ENCODE data around the gene BICRAL. TPM values are rescaled to one million over a fixed set of nuclear protein-coding genes. Genes with fewer than 3 reads are reported as not detected.
"Not testable (repeated sequence)": the region's sequence is repeated elsewhere in the genome, so short reads cannot be mapped to it uniquely, and the experiment has no call there.

BICRAL gene, protein sequence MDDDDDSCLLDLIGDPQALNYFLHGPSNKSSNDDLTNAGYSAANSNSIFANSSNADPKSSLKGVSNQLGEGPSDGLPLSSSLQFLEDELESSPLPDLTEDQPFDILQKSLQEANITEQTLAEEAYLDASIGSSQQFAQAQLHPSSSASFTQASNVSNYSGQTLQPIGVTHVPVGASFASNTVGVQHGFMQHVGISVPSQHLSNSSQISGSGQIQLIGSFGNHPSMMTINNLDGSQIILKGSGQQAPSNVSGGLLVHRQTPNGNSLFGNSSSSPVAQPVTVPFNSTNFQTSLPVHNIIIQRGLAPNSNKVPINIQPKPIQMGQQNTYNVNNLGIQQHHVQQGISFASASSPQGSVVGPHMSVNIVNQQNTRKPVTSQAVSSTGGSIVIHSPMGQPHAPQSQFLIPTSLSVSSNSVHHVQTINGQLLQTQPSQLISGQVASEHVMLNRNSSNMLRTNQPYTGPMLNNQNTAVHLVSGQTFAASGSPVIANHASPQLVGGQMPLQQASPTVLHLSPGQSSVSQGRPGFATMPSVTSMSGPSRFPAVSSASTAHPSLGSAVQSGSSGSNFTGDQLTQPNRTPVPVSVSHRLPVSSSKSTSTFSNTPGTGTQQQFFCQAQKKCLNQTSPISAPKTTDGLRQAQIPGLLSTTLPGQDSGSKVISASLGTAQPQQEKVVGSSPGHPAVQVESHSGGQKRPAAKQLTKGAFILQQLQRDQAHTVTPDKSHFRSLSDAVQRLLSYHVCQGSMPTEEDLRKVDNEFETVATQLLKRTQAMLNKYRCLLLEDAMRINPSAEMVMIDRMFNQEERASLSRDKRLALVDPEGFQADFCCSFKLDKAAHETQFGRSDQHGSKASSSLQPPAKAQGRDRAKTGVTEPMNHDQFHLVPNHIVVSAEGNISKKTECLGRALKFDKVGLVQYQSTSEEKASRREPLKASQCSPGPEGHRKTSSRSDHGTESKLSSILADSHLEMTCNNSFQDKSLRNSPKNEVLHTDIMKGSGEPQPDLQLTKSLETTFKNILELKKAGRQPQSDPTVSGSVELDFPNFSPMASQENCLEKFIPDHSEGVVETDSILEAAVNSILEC
- polyA plus RNA-seq = 1 to 10 TPM; 2.4 to 3.0 TPM

DNA sequence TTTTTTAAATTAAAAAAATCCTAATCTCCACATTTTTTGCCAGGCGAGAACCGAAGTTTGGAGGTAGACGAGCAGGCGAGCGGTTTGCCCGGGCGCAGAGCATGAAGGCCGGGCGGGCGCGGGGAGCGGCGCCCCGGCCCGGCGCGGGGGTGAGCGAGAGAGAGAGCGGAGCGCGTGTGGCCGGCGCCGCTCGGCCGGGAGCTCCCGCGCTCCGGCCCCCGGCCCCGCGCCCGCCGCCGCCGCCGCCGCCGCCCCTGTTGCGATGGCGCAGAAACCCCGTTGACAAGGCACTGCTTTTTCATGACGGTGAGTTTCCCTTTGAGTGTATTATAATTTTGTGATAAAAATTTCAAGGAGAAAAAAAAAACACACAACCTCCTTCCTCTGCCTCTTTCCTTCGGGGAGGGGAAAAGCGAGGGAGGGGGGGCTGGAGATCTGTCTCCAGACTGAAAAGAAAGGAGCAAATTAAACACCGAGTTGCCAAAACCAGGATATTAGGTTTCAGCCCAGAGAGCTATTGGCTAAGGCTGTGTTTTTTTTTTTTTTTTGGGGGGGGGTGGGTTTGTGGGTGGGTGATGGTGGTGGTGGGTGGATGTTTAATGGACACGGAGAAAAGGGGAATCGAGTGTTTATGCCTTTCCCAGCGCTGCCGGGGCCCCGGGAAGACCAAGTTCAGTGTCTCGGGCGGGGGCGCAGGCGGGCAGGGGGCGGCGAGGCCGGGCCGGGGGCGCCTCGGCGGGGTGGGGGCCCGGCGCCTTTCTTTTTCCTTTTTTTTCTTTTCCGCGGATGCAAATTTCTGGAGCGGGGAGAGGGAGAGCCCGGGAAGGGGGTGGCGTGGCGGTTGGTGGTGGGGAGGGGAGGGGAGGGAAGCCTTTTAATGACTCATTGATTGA, at the start of gene BICRAL:
Gene BICRAL (plus strand): TSS at position 257 of the 893 bp plus-strand sequence. CDS start 39,971 bp downstream, outside the sequence.
- H3K27ac ChIP-seq (ENCODE audit: low read depth in 2 of 2, low read length in 1 of 2) = peak within 1 kb of the TSS; percentile 99 to 100
- peaks cover 0 to 3% of the 10 kb centered on the region in 2 donors for H3K4me1 ChIP-seq (ENCODE audit: control insufficient read depth in 2 of 2, insufficient read depth in 2 of 2, low read length in 1 of 2)
- peak within 1 kb of the TSS; percentile 78 to 99 for H3K4me3 ChIP-seq (ENCODE audit: low read depth in 1 of 2, low read length in 2 of 2)
- H3K9me3 ChIP-seq (ENCODE audit: control insufficient read depth in 2 of 2, insufficient read depth in 1 of 2, low read depth in 1 of 2, low read length in 1 of 2) = no peaks in the 10 kb centered on the region
- 0 to 1% methylated on average over 43 to 68 of the region's 70 CpGs for WGBS, 2 donors
- no peaks in the 10 kb centered on the region for H3K27me3 ChIP-seq (ENCODE audit: control insufficient read depth in 1 of 2, insufficient read depth in 2 of 2, low read length in 2 of 2)
- no peaks in the 10 kb centered on the region for H3K36me3 ChIP-seq (ENCODE audit: control insufficient read depth in 2 of 2, insufficient read depth in 2 of 2, low read length in 1 of 2)

DNA sequence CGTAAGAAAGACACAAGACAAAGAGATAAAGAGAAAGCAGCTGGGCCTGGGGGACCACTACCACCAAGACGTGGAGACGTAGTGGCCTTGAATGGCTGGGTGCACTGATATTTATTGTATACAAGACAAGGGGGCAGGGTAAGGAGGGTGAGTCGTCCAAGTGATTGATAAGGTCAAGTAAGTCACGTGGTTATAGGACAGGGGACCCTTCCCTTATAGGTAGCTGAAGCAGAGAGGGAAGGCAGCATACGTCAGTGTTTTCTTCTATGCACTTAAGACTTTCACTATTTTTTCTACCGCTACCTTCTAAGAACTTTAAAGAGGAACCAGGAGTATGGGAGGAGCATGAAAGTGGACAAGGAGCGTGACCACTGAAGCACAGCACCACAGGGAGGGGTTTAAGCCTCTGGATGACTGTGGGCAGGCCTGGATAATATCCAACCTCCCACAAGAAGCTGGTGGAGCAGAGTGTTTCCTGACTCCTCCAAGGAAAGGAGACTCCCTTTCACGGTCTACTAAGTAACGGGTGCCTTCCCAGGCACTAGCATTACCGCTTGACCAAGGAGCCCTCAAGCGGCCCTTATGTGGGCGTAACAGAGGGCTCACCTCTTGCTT, 47.9 kb upstream of the BICRAL start:
- not testable (repeated sequence) for H3K27ac ChIP-seq (ENCODE audit: low read depth in 2 of 2, low read length in 1 of 2); H3K36me3 ChIP-seq (ENCODE audit: control insufficient read depth in 2 of 2, insufficient read depth in 2 of 2, low read length in 1 of 2); H3K9me3 ChIP-seq (ENCODE audit: control insufficient read depth in 2 of 2, insufficient read depth in 1 of 2, low read depth in 1 of 2, low read length in 1 of 2); H3K27me3 ChIP-seq (ENCODE audit: control insufficient read depth in 1 of 2, insufficient read depth in 2 of 2, low read length in 2 of 2); H3K4me3 ChIP-seq (ENCODE audit: low read depth in 1 of 2, low read length in 2 of 2); H3K4me1 ChIP-seq (ENCODE audit: control insufficient read depth in 2 of 2, insufficient read depth in 2 of 2, low read length in 1 of 2)
- WGBS, 2 donors = 80 to 82% methylated on average over 13 of the region's 13 CpGs

DNA sequence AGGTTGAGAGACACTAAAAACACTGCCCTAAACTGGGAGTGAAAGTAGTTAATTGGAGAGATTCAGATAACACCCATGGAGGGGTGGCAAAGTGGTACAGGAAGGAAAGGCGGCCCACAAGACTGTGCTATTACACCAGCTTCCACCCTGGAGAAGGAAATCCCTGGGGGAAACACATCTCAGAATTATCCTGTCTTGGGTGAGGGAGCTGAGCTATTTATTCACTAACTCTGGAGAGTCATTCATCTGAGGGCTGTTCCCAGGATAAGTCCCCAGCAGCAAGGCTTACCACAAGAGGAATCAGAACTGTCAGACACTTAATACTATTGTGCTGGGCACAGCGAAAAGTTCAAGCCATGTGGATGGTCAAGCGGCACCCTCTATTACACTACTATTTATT, 45.9 kb upstream of the BICRAL start:
- Histone ChIP-seq H3K27ac (ENCODE audit: low read depth in 2 of 2, low read length in 1 of 2) (no peak overlapping the region), H3K4me3 (ENCODE audit: low read depth in 1 of 2, low read length in 2 of 2) (no peak overlapping the region), H3K9me3 (ENCODE audit: control insufficient read depth in 2 of 2, insufficient read depth in 1 of 2, low read depth in 1 of 2, low read length in 1 of 2) (no peaks in the 10 kb centered on the region), H3K27me3 (ENCODE audit: control insufficient read depth in 1 of 2, insufficient read depth in 2 of 2, low read length in 2 of 2) (no peaks in the 10 kb centered on the region), H3K4me1 (ENCODE audit: control insufficient read depth in 2 of 2, insufficient read depth in 2 of 2, low read length in 1 of 2) (no peaks in the 10 kb centered on the region), H3K36me3 (ENCODE audit: control insufficient read depth in 2 of 2, insufficient read depth in 2 of 2, low read length in 1 of 2) (no peaks in the 10 kb centered on the region)
- WGBS, 2 donors = 93 to 96% methylated on average over 3 of the region's 3 CpGs

DNA sequence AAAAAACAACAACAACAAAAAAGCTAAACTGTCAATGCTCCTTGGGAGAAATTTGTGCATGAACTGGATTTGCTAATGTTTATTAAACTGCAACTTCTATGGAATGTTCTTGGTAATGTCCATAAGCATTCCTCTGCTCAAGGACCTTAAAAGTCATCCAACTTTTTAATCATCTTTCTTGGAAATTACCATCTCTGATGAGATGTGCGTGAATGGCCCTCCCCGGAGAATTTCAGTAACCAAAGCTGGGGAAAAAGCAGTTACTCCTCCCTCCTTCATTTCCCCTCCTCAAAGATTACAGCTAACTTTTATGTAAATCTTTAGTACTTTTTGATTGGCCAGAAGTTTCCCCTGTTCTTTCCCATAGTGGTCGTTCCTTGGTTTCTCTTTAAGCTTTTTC, 41.1 kb upstream of the BICRAL start:
- 62 to 63% methylated on average over 3 of the region's 3 CpGs for WGBS, 2 donors
- no peaks in the 10 kb centered on the region for H3K27me3 ChIP-seq (ENCODE audit: control insufficient read depth in 1 of 2, insufficient read depth in 2 of 2, low read length in 2 of 2)
- H3K4me3 ChIP-seq (ENCODE audit: low read depth in 1 of 2, low read length in 2 of 2) = no peak overlapping the region
- H3K4me1 ChIP-seq (ENCODE audit: control insufficient read depth in 2 of 2, insufficient read depth in 2 of 2, low read length in 1 of 2) = peaks cover 2 to 3% of the 10 kb centered on the region in 2 donors
- no peaks in the 10 kb centered on the region for H3K9me3 ChIP-seq (ENCODE audit: control insufficient read depth in 2 of 2, insufficient read depth in 1 of 2, low read depth in 1 of 2, low read length in 1 of 2)
- no peak overlapping the region for H3K27ac ChIP-seq (ENCODE audit: low read depth in 2 of 2, low read length in 1 of 2)
- no peaks in the 10 kb centered on the region for H3K36me3 ChIP-seq (ENCODE audit: control insufficient read depth in 2 of 2, insufficient read depth in 2 of 2, low read length in 1 of 2)

DNA sequence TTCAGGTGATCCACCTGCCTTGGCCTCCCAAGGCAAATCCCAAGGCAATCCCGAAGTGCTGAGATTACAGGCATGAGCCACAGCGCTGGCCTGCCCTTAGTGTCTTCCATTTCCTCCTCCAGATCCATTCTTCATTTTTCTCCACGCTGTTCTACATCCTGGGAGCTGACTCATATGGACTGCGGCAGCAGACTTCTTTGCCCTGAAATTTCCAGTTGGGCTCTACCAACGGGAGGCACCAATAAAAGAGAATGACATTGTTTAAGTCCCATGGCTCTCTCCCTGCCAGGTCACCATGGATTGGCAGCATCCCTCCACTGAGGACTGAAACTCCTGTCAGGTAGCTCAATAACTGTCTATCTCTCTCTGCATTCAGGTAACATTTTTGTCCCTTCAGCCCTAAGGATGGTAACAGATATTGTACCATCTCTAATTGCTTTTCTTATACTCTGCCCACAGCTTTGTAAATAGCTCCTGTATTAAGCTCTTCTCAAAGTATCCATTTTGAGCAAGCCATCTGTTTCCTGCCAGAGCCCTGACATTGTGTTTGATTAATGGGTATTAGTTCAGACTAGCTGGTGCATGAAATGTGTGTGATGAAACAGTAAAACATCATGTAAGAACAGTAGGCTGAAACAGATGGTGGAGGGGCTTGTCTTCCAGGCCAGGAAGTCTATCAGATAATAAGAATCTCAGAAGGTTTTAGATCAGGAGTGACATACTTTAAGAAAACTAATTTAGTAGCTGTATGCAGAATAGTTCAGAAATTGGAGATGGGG, 39.5 kb upstream of the BICRAL start:
- no peaks in the 10 kb centered on the region for H3K27me3 ChIP-seq (ENCODE audit: control insufficient read depth in 1 of 2, insufficient read depth in 2 of 2, low read length in 2 of 2)
- no peak overlapping the region for H3K4me3 ChIP-seq (ENCODE audit: low read depth in 1 of 2, low read length in 2 of 2)
- WGBS, 2 donors = 46 to 52% methylated on average over 5 of the region's 5 CpGs
- no peaks in the 10 kb centered on the region for H3K9me3 ChIP-seq (ENCODE audit: control insufficient read depth in 2 of 2, insufficient read depth in 1 of 2, low read depth in 1 of 2, low read length in 1 of 2)
- H3K36me3 ChIP-seq (ENCODE audit: control insufficient read depth in 2 of 2, insufficient read depth in 2 of 2, low read length in 1 of 2) = no peaks in the 10 kb centered on the region
- peaks cover 2 to 3% of the 10 kb centered on the region in 2 donors for H3K4me1 ChIP-seq (ENCODE audit: control insufficient read depth in 2 of 2, insufficient read depth in 2 of 2, low read length in 1 of 2)
- peak overlapping the region; percentile 9 to 13 for H3K27ac ChIP-seq (ENCODE audit: low read depth in 2 of 2, low read length in 1 of 2)

DNA sequence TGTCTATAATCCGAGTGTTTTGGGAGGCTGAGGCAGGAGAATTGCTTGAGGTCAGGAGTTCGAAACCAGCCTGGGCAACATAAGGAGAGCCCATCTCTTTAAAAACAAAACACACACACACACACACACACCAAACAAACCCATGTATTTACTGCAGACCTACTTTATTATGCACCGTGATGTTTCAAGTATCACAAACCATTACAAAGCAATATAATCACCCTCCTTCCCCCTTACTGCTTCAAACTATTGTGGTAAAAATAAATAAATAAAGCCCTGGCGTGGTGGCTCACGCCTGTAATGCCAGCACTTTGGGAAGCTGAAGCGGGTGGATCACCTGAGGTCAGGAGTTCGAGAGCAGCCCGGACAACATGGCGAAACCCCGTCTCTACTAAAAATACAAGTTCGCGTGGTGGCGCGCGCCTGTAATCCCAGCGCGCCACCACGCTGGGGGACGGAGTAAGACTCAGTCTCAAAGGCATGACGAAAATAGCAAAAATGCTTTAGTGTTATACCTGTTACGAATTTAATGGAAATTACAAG, 37.4 kb upstream of the BICRAL start:
- H3K27me3 ChIP-seq (ENCODE audit: control insufficient read depth in 1 of 2, insufficient read depth in 2 of 2, low read length in 2 of 2) = no peaks in the 10 kb centered on the region
- no peaks in the 10 kb centered on the region for H3K9me3 ChIP-seq (ENCODE audit: control insufficient read depth in 2 of 2, insufficient read depth in 1 of 2, low read depth in 1 of 2, low read length in 1 of 2)
- H3K4me1 ChIP-seq (ENCODE audit: control insufficient read depth in 2 of 2, insufficient read depth in 2 of 2, low read length in 1 of 2) = peaks cover 2 to 7% of the 10 kb centered on the region in 2 donors
- no peaks in the 10 kb centered on the region for H3K36me3 ChIP-seq (ENCODE audit: control insufficient read depth in 2 of 2, insufficient read depth in 2 of 2, low read length in 1 of 2)
- no peak overlapping the region for H3K27ac ChIP-seq (ENCODE audit: low read depth in 2 of 2, low read length in 1 of 2)
- H3K4me3 ChIP-seq (ENCODE audit: low read depth in 1 of 2, low read length in 2 of 2) = peak overlapping the region in 1 of 2 donors; percentile 84
- WGBS, 2 donors = 47 to 57% methylated on average over 21 of the region's 21 CpGs

DNA sequence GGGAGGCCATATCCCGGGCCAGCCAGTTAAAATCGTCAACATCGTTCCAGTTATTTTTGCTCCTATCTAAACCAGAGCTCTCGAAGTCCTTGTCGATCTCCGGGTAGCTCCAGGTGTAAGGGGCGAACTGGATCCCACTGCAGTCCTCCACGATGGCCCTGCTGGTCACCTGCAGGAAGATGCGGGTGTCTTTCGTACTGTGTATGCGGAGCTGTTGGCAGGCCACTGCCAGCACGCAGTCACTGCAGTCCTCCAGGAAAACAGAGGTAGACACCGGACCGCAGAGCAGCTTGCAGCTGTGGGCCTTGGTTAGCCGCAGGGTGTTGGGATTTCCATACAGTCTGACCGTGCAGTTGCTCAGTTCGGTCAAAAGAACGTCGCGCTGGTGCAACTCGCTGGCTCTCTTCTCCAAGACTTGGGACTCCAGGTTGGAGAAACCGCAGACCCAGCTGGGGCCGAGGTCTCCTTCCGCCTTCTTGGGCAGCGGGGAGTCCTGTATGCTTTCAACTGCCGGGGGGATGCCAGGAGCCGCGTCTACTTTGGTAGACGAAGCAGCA, 36.7 kb upstream of the BICRAL start:
- Histone ChIP-seq H3K4me1 (ENCODE audit: control insufficient read depth in 2 of 2, insufficient read depth in 2 of 2, low read length in 1 of 2) (peaks cover 2 to 7% of the 10 kb centered on the region in 2 donors), H3K27me3 (ENCODE audit: control insufficient read depth in 1 of 2, insufficient read depth in 2 of 2, low read length in 2 of 2) (no peaks in the 10 kb centered on the region), H3K9me3 (ENCODE audit: control insufficient read depth in 2 of 2, insufficient read depth in 1 of 2, low read depth in 1 of 2, low read length in 1 of 2) (no peaks in the 10 kb centered on the region), H3K36me3 (ENCODE audit: control insufficient read depth in 2 of 2, insufficient read depth in 2 of 2, low read length in 1 of 2) (no peaks in the 10 kb centered on the region), H3K27ac (ENCODE audit: low read depth in 2 of 2, low read length in 1 of 2) (peak overlapping the region; percentile 95 to 96), H3K4me3 (ENCODE audit: low read depth in 1 of 2, low read length in 2 of 2) (peak overlapping the region; percentile 84 to 87)
- WGBS, 2 donors = 2% methylated on average over 29 of the region's 29 CpGs
